Aorta (tissue), 5 donors: ENCODE data around the gene NENF. TPM values are rescaled to one million over a fixed set of nuclear protein-coding genes. Genes with fewer than 3 reads are reported as not detected.
A peak's percentile ranks its signal among the peaks of the same experiment; 100 is the strongest.
"Not testable (repeated sequence)": the region's sequence is repeated elsewhere in the genome, so short reads cannot be mapped to it uniquely, and the experiment has no call there.

Experiments used
- ATAC-seq: fragments of 200-7000 bp; cut with Tn5 transposase; one replicate; pipeline ENCODE4 v1.9.1; 2022; ENCODE audit warnings: moderate library complexity; ENCODE audit not compliant: low FRiP score
- DNase-seq, 2 donors: peaks; one replicate each; pipeline ENCODE4 v3.0.0-alpha.2; 2020
- H3K27ac ChIP-seq, 2 donors: one replicate each; pipeline ENCODE4 v1.5.1; 2013; ENCODE audit warnings: low read length in 2 of 2, mild to moderate bottlenecking in 2 of 2, moderate library complexity in 2 of 2, control low read depth in 1 of 2, inconsistent platforms in 1 of 2, low read depth in 1 of 2
- H3K27me3 ChIP-seq, 2 donors: one replicate each; pipeline ENCODE4 v1.6.1; 2013; ENCODE audit warnings: control low read depth in 1 of 2, low read length in 1 of 2, mild to moderate bottlenecking in 1 of 2, moderate library complexity in 1 of 2; ENCODE audit not compliant: insufficient read depth in 2 of 2, control insufficient read depth in 1 of 2
- H3K36me3 ChIP-seq, 2 donors: one replicate each; pipeline ENCODE4 v1.6.1; 2013; ENCODE audit warnings: control low read depth in 1 of 2, low read length in 1 of 2, mild to moderate bottlenecking in 1 of 2; ENCODE audit not compliant: insufficient read depth in 2 of 2, control insufficient read depth in 1 of 2
- H3K4me1 ChIP-seq, 2 donors: one replicate each; pipeline ENCODE4 v1.6.1; 2013; ENCODE audit warnings: low read length in 2 of 2, control low read depth in 1 of 2, mild to moderate bottlenecking in 1 of 2, moderate library complexity in 1 of 2; ENCODE audit not compliant: insufficient read depth in 2 of 2, control insufficient read depth in 1 of 2
- H3K4me3 ChIP-seq, 2 donors: one replicate each; pipeline ENCODE4 v1.5.1; 2013; ENCODE audit warnings: low read length in 2 of 2, control low read depth in 1 of 2, mild to moderate bottlenecking in 1 of 2
- H3K9me3 ChIP-seq: one replicate; pipeline ENCODE4 v1.6.1; 2013; ENCODE audit warnings: mild to moderate bottlenecking, low read length; ENCODE audit not compliant: control insufficient read depth
- WGBS, 2 donors: extraction: QIAGEN DNeasy Blood & Tissue Kit; methylation state at CpG; one replicate each; pipeline ENCODE4 v1.1.7; 2013; 5-methylcytosine and 5-hydroxymethylcytosine counted together
- intact Hi-C, 2 donors: fragments of 100-400 bp; cut with DNase I; formaldehyde crosslinking; loops; one replicate each; pipeline versions ENCODE4 v1.14.2 to v1.15.0; 2022
- polyA plus RNA-seq, 2 donors: library from polyadenylated mRNA; stranded (reverse); fragments of 200-250 nt; gene quantifications; one replicate each; pipeline ENCODE4 v1.2.3, GENCODE V29; 2013
- total RNA-seq, 2 donors: library from RNA; stranded (reverse); fragmentation: NEBNext Ultra II Directional; extraction: Animal tissue kit (Norgen Biotek cat#: 25700); gene quantifications; one replicate each; pipeline ENCODE4 v1.2.1, GENCODE V29; 2021
- donor health status: healthy with polysubstance abuse.
- donor health status: Bipolar disorder and iron deficiency.
- donor health status: DM: no; HTN: no; CAD: no.
- donor health status: DM: no; HTN: no; CAD: no.
- donor health status: DM: yes; HTN: yes; CAD: no.

The NENF gene
- total and polyA plus RNA-seq, 4 donors: 67.9 to 148 (median 107) TPM

DNA sequence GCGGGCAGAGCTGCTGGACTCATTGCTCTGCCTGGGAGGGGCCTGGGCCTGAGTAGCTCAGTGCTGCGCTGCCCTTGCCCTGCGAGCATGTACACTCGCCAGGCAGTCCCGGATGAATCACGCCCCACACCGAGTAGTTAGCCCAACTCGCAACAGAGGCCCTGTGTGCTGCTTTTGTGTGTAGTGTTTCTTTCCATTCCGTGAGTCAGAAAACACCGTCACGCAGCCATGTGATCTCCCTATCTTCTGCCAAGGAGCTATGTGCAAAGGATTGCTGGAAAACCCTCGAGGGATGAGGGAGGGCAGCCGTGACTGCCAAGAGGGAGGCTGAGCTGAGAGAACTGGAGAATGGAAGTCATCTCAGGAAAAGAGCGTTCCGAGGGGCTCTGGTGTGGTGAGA, 37.3 kb downstream of the NENF start:
- peak overlapping the region in 1 of 2 donors; percentile 89 for H3K27ac ChIP-seq
- WGBS, 2 donors: 0 to 5% methylated on average over 15 of the region's 15 CpGs

GRCh38 chr1:212471286-212471685, 38.6 kb downstream of the NENF start:
- H3K4me1 ChIP-seq: no peaks in the 10 kb centered on the region
- ATAC-seq (no peak), DNase-seq (peak in 1 of 2 donors; percentile 22)
- H3K36me3 ChIP-seq: no peaks in the 10 kb centered on the region
- intact Hi-C loops: no loop called here
- H3K27me3 ChIP-seq: no peaks in the 10 kb centered on the region
- no peak overlapping the region for H3K27ac ChIP-seq
- H3K4me3 ChIP-seq: no peak overlapping the region
- WGBS, 2 donors: 94 to 99% methylated on average over 3 of the region's 3 CpGs
- no peaks in the 10 kb centered on the region for H3K9me3 ChIP-seq

More for the DNA sequence above, 37.3 kb downstream of the NENF start:
- Histone ChIP-seq H3K36me3 (no peaks in the 10 kb centered on the region), H3K27me3 (no peaks in the 10 kb centered on the region), H3K4me1 (no peaks in the 10 kb centered on the region), H3K9me3 (no peaks in the 10 kb centered on the region), H3K4me3 (no peak overlapping the region)
- DNase-seq (peak; percentile 94 to 95), ATAC-seq (peak; percentile 95)
- intact Hi-C loops: no loop called here

- intact Hi-C loops: no loop called here
- H3K36me3 ChIP-seq: no peaks in the 10 kb centered on the region
- H3K9me3 ChIP-seq: no peaks in the 10 kb centered on the region
- ATAC-seq: no peak
- no peak overlapping the region for H3K27ac ChIP-seq
- WGBS, 2 donors: 96 to 97% methylated on average over 17 of the region's 17 CpGs
- H3K4me1 ChIP-seq: no peaks in the 10 kb centered on the region
- no peak overlapping the region for H3K4me3 ChIP-seq
- DNase-seq: peak; percentile 30 to 46
- no peaks in the 10 kb centered on the region for H3K27me3 ChIP-seq
Observed at GRCh38 chr1:212471891-212472675, 39.4 kb downstream of the NENF start.

DNA sequence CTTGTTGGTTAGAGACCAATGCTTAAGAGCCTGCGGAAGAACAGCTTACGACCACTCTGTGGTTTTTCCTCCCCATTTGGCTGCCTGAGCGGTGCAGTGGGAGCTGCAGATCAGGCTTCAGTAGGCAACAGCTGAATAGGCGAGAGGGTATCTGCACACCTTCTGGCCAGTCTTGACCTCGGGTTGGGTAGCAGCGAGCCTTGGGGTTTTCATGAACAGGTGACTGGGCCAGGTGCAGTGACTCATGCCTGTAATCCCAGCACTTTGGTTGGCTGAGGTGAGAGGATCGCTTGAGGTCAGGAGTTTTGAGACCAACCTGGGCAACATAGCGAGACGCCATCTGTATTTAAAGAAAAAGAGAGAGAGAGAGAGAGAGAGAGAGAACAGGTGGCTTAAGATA, 41.0 kb downstream of the NENF start:
- no peaks in the 10 kb centered on the region for H3K27me3 ChIP-seq
- no peaks in the 10 kb centered on the region for H3K9me3 ChIP-seq
- no peaks in the 10 kb centered on the region for H3K4me1 ChIP-seq
- no peaks in the 10 kb centered on the region for H3K36me3 ChIP-seq
- no peak for ATAC-seq
- no peak overlapping the region for H3K27ac ChIP-seq
- intact Hi-C loops: no loop called here
- 95 to 97% methylated on average over 9 of the region's 9 CpGs for WGBS, 2 donors
- no peak overlapping the region for H3K4me3 ChIP-seq
- peak; percentile 17 to 30 for DNase-seq

- no peaks in the 10 kb centered on the region for H3K36me3 ChIP-seq
Observed at GRCh38 chr1:212475151-212475550, 42.4 kb downstream of the NENF start.

DNA sequence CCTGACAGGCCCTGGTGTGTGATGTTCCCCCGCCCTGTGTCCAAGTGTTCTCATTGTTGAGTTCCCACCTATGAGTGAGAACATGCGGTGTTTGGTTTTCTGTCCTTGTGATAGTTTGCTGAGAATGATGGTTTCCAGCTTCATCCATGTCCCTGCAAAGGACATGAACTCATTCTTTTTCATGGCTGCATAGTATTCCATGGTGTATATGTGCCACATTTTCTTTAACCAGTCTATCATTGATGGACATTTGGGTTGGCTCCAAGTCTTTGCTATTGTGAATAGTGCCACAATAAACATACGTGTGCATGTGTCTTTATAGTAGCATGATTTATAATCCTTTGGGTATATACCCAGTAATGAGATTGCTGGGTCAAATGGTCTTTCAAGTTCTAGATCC, 43.1 kb downstream of the NENF start:
- not testable (repeated sequence) for H3K4me1 ChIP-seq
- 83 to 89% methylated on average over 3 of the region's 3 CpGs for WGBS, 2 donors

More at GRCh38 chr1:212475151-212475550, 42.4 kb downstream of the NENF start:
- 82 to 86% methylated on average over 4 of the region's 4 CpGs for WGBS, 2 donors
- ATAC-seq: no peak
- Histone ChIP-seq H3K9me3 (no peaks in the 10 kb centered on the region), H3K4me3 (no peak overlapping the region), H3K27me3 (no peaks in the 10 kb centered on the region), H3K27ac (no peak overlapping the region), H3K4me1 (no peaks in the 10 kb centered on the region)
- intact Hi-C loops: loop anchor here in 1 of 2 donors (5.0 kb wide), 1 partner anchor 132 kb away; the partner anchor contains the start of gene ATF3
- DNase-seq: peak in 1 of 2 donors; percentile 16

GRCh38 chr1:212477014-212477679, 44.4 kb downstream of the NENF start:
- Histone ChIP-seq H3K36me3 (no peaks in the 10 kb centered on the region), H3K4me3 (no peak overlapping the region), H3K4me1 (peaks cover 0 to 3% of the 10 kb centered on the region in 2 donors), H3K27ac (no peak overlapping the region), H3K27me3 (no peaks in the 10 kb centered on the region), H3K9me3 (no peaks in the 10 kb centered on the region)
- intact Hi-C loops: loop anchor here in 1 of 2 donors (5.0 kb wide), 1 partner anchor 130 kb away; the partner anchor contains the start of gene ATF3
- 25 to 27% methylated on average over 12 of the region's 12 CpGs for WGBS, 2 donors
- DNase-seq (peak; percentile 86 to 88), ATAC-seq (peak; percentile 92)

More for the DNA sequence above, 43.1 kb downstream of the NENF start:
- not testable (repeated sequence) for ATAC-seq, H3K4me3 ChIP-seq, H3K9me3 ChIP-seq, H3K27me3 ChIP-seq, H3K36me3 ChIP-seq, H3K27ac ChIP-seq
- DNase-seq: peak in 1 of 2 donors; percentile 10
- intact Hi-C loops: loop anchor here in 1 of 2 donors (5.0 kb wide), 1 partner anchor 131 kb away; the partner anchor contains the start of gene ATF3

- H3K27me3 ChIP-seq: no peaks in the 10 kb centered on the region
- WGBS, 2 donors: 66 to 72% methylated on average over 8 of the region's 8 CpGs
- no peak overlapping the region for H3K27ac ChIP-seq
- intact Hi-C loops: loop anchor here in 1 of 2 donors (5.0 kb wide), 1 partner anchor 129 kb away; the partner anchor contains the start of gene ATF3
- no peaks in the 10 kb centered on the region for H3K9me3 ChIP-seq
- H3K36me3 ChIP-seq: no peaks in the 10 kb centered on the region
- DNase-seq (peak; percentile 21 to 33), ATAC-seq (no peak)
- H3K4me3 ChIP-seq: no peak overlapping the region
- peaks cover 0 to 3% of the 10 kb centered on the region in 2 donors for H3K4me1 ChIP-seq
Observed at GRCh38 chr1:212477680-212478466, 45.2 kb downstream of the NENF start.
